ENCODE data around the gene CIAO2B.
"Not testable (repeated sequence)": the region's sequence is repeated elsewhere in the genome, so short reads cannot be mapped to it uniquely, and the experiment has no call there.

The CIAO2B gene

DNA sequence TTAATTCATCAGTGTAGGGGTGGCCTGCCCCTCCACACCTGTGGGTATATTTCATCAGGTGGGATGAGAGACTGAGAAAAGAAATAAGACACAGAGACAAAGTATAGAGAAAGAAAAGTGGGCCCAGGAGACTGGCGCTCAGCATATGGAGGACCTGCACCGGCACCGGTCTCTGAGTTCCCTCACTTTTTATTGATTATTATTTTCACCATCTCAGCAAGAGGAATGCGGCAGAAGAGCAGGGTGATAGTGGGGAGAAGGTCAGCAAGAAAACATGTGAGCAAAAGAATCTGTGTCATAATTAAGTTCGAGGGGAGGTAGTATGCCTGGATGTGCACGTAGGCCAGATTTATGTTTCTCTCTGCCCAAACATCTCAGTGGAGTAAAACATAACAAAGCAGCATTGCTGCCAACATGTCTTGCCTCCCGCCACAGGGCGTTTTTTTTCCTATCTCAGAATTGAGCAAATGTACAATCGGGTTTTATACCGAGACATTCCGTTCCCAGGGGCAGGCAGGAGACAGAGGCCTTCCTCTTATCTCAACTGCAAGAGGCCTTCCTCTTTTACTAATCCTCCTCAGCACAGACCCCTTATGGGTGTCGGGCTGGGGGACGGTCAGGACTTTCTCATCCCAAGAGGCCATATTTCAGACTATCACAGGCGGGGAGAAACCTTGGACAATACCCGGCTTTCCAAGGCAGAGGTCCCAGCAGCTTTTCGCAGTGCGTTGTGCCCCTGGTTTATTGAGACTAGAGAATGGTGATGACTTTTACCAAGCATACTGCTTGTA, 21.4 kb upstream of the CIAO2B start:
- DNase-seq (ENCODE audit: low read depth in 2 of 2) = not testable (repeated sequence)

DNA sequence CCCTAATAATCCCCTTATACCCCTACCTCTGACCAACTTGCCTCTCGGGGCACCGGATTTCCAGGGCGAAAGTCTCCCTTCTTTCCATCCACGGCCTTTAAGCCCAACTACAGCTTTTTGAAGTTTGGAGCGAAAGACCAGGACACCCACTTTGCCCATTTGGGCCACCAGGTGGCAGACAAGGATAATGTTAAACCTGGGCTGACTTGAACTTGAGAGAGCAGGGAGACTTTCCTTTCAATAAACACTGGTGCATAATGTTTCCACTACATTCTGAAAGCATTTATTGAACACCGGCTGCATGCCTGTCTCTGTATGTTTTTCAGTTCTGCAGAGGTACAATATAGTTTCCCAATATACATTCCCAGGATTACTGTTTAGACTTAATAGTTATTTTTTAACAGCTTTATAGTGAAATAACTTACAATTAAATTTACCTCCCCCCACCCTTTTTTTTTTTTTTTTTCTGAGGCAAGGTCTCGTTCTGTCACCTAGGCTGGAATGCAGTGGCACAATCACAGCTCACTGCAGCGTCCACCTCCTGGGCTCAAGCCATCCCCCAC, 20.0 kb upstream of the CIAO2B start:
- peak; percentile 70 to 77 for DNase-seq (ENCODE audit: low read depth in 2 of 2)

DNA sequence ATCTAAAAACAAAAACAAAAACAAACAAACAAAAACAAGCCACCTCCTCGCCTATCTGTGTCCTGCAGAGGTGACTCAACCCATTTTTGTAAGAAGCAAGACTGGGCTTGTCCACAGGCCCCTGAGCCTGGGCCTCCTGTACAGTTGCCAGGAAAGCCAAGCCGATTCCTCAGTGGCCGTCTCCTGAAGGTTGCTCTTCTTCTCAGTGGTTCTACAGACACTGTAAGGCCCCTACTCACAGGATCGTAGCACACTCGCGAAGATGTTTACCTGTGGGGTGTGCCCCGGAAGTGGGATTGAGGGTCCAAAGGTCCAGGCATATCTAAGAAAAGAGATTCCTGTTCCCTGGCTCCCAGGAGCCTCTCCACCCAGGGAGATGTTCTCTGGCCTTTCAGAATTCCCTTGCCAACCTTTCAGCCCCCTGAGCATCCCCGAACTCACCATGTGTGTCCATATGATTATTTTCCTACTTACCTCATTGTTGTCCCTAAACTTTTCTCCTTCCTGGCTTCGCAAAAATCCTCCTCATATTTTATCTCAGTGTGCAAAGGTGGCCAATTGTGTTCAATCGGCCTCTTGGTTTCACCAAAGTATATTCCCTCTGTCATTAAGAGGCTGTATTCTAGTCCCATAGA, 19.4 kb upstream of the CIAO2B start:
- DNase-seq (ENCODE audit: low read depth in 2 of 2) = no peak

- no peak for DNase-seq (ENCODE audit: low read depth in 2 of 2)
These were observed 18.4 kb upstream of the CIAO2B start for GRCh38 chr16:66952430-66953110.

DNA sequence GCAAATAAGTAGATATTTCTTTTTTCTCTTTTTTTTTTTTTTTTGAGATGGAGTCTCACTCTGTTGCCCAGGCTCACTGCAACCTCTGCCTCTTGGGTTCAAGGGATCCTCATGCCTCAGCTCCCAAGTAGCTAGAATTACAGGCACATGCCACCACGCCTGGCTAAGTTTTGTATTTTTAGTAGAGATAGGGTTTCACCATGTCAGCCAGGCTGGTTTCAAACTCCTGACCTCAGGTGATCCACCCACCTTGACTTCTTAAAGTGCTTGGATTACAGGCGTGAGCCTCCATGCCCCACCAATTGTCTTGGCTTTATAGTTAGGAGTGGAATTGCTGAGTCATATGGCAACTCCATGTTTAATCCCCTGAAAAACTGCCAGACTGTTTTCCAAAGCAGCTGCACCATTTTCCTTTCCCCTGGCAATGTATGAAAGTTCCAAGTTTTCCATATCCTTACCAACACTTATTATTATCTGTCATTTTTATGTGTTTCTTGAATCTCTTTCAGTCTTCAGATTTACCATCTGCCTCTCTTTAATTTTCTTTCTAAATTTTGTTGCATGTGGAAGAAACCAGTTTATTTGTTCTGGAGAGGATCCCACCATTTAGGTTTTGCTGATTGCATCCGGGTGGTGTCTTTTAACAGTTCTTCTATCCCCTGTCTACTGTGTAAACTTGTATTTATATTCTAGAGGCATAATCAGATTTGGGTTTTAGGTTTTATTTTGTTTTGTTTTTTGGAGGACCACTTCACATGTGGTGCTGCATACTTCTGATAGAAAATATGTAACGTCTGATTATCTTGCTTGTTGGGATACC, 17.0 kb upstream of the CIAO2B start:
- no peak for DNase-seq (ENCODE audit: low read depth in 2 of 2)

DNA sequence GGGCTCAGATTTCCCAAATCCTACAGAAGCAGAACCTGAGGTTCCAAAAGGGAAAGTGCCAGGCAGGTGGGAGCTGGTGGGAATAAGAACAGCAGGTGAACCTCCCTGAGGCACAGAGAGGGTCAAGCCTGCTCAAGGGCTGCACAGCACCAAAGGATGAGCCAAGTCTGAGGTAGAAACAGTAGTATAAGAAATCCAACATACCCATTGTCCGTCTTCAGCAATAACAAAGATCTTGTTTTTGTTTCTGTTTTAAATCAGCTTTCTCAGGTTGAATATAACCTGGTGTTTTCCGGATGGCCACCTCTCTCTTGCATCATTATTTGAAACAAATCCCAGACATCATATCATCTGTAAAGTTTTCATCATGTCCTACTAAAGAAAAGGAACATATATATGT, 16.2 kb upstream of the CIAO2B start:
- no peak for DNase-seq (ENCODE audit: low read depth in 2 of 2)

- no peak for DNase-seq (ENCODE audit: low read depth in 2 of 2)
These were observed 15.3 kb upstream of the CIAO2B start for GRCh38 chr16:66949472-66949871.

GRCh38 chr16:66948837-66949225, 14.6 kb upstream of the CIAO2B start:
- DNase-seq (ENCODE audit: low read depth in 2 of 2) = no peak

DNA sequence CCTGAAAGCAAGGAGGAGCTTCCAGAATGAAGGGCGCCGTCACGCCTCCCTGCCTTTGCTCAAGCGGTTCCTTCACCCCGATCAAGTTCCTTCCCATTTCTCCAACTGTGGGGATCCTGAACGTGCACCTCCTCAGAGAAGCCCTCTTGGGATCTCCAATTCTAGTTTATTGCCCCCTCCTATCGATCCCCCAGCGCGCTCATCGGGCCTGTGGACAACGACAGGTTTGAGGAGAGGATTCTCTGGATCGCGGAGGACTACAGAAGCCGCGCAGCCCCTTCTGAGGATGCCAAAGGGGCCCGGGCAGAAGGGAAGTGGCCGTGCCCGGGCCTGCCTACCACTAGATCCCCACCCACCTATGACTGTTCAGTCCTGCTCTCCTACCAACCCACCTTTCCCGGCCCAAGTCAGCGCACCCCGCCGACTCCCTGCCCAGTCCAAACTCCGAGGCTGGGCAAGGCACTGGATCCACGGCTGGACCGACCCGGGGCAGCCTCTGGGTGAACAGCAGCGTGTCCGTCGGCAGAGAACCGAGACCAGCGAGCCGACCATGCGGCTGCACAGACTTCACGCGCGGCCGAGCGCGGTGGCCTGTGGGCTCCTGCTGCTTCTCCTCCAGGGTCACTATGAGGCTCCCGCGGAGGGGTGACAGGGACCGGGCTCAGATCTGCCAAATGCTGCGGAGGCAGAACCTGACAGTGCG, 14.1 kb upstream of the CIAO2B start:
- no peak for DNase-seq (ENCODE audit: low read depth in 2 of 2)

DNA sequence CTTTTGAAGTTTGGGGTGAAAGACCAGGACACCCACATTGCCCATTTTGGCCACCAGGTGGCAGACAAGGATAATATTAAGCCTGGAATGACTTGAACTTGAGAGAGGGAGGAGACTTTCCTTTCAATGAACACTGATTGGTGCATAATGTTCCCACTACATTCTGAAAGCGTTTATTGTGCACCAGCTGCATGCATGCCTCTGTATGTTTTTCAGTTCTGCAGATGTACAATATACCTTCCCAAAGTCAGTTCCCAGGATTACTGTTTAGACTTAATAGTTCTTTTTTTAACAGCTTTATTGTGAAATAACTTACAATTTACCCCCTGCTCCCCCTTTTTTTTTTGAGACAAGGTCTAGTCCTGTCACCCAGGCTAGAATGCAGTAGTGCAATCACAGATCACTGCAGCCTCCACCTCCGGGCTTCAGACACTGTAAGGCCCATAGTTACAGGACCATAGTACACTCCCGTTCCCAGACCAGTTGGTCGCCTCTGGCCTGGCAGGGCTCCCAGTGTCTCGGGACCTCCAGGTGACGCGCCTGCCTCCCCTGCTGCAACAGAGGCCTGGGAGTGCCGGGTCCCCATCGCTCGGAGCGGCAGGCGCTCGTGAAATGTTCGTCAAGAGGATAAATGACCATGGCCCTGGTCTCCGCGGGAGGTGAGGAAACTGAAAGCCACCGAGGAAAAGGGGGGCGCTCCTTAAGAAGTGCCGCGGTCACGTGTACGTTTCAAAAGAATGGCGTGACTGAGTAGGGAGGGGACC, 13.3 kb upstream of the CIAO2B start:
- peak; percentile 75 to 84 for DNase-seq (ENCODE audit: low read depth in 2 of 2)

GRCh38 chr16:66946974-66947301, 12.7 kb upstream of the CIAO2B start:
- DNase-seq (ENCODE audit: low read depth in 2 of 2) = no peak

- no peak for DNase-seq (ENCODE audit: low read depth in 2 of 2)
These were observed 12.3 kb upstream of the CIAO2B start for GRCh38 chr16:66946541-66946940.

DNA sequence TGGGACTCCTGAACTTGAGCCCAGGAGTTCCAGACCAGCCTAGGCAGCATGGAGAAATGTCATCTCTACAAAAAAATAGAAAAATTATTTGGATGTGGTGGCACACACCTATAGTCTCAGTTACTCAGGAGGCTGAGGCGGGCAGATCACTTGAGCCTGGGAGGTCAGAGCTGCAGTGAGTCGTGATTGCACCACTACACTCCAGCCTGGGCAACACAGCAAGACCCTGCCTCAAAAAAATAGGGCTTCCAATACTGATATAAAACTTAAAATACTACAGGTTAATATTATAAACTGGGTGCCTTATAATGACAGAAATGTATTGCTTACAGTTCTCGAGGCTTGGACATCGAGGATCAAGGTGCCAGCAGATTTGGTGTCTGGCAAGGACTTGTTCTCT, 11.7 kb upstream of the CIAO2B start:
- DNase-seq (ENCODE audit: low read depth in 2 of 2) = no peak

- DNase-seq (ENCODE audit: low read depth in 2 of 2) = not testable (repeated sequence)
These were observed 10.8 kb upstream of the CIAO2B start for GRCh38 chr16:66944971-66945370.

DNA sequence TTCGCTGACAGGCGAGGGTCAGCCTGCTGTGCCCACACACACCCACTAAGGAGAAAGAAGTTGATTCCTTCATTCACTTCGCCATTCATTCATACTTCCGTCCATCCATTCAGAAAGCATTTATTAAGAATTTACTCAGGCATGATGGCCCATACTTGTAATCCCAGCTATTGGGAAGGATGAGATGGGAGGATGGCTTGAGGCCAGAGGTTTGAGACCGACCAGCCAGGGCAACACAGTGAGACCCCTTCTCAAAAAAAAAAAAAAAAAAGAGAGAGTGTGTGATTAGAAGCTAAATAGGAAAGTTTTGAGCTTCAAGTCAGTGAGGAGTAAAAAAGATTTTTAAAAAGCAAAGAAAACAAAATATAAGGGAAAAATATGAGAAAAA, 9.8 kb upstream of the CIAO2B start:
- no peak for DNase-seq (ENCODE audit: low read depth in 2 of 2)

DNA sequence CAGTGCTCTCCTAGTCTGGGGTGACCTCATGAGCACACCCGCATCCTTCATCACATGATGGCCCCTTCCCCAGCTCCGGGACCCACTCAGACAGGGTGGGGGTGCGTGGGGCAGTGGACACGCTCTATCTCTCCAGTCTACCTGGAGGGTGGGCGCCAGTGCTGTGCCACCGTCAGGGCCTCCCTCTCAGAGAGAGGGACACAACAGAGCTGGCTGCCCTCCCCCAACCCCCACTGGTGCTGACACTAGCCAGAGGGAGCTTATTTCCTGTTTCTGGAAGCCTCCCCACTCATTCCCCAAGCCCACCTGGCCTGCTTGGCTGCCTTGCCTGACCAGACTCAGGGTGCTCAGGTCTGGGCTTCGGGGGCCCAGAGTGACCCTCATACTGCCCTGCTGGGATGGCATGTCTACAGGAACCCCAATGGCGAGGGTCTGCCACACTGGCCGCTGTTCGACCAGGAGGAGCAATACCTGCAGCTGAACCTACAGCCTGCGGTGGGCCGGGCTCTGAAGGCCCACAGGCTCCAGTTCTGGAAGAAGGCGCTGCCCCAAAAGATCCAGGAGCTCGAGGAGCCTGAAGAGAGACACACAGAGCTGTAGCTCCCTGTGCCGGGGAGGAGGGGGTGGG, 9.3 kb upstream of the CIAO2B start:
- no peak for DNase-seq (ENCODE audit: low read depth in 2 of 2)

- no peak for DNase-seq (ENCODE audit: low read depth in 2 of 2)
These were observed 8.8 kb upstream of the CIAO2B start for GRCh38 chr16:66942981-66943380.

DNA sequence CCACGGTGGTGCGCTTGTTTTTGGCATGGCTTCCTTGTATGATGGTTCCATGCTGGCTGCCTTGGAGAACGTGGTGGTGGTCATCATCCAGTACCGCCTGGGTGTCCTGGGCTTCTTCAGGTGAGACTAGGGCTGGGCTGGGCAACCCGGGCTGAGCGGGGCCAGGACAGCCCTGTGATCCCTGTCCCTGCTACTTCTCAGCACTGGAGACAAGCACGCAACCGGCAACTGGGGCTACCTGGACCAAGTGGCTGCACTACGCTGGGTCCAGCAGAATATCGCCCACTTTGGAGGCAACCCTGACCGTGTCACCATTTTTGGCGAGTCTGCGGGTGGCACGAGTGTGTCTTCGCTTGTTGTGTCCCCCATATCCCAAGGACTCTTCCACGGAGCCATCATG, 6.0 kb upstream of the CIAO2B start:
- no peak for DNase-seq (ENCODE audit: low read depth in 2 of 2)

GRCh38 chr16:66939366-66939765, 5.2 kb upstream of the CIAO2B start:
- DNase-seq (ENCODE audit: low read depth in 2 of 2) = no peak

- DNase-seq (ENCODE audit: low read depth in 2 of 2) = no peak
These were observed 3.6 kb upstream of the CIAO2B start for GRCh38 chr16:66937725-66938337.
